SW 1271 (cell line): ENCODE results near the gene CYLD.

Source experiments
- DNase-seq, 2 experiments: peaks; one replicate each; lab custom pipeline; 2025; lab: John Stamatoyannopoulos, UW

The CYLD gene

GRCh38 chr16:50740736-50741135 lies 1.1 kb upstream of the CYLD start:
- no peak for DNase-seq

- DNase-seq: no peak
Measured at GRCh38 chr16:50741225-50741780, 583 bp upstream of the CYLD start.

- peak in 1 of 2 experiments; percentile 8 for DNase-seq
Measured at GRCh38 chr16:50742576-50743200, 802 bp downstream of the CYLD start.

- no peak for DNase-seq
Measured at GRCh38 chr16:50743581-50744225, 1.8 kb downstream of the CYLD start.

GRCh38 chr16:50744881-50745280 lies 3.0 kb downstream of the CYLD start:
- no peak for DNase-seq

GRCh38 chr16:50745940-50746339 lies 4.1 kb downstream of the CYLD start:
- no peak for DNase-seq

GRCh38 chr16:50747207-50747956 lies 5.5 kb downstream of the CYLD start:
- DNase-seq: peak in 1 of 2 experiments; percentile 17

GRCh38 chr16:50751528-50751927 lies 9.6 kb downstream of the CYLD start:
- no peak for DNase-seq

GRCh38 chr16:50752471-50753235 lies 10.8 kb downstream of the CYLD start:
- no peak for DNase-seq

GRCh38 chr16:50756473-50756872 lies 14.6 kb downstream of the CYLD start:
- DNase-seq: no peak

GRCh38 chr16:50761267-50761666 lies 19.4 kb downstream of the CYLD start:
- no peak for DNase-seq

- DNase-seq: no peak
Measured at GRCh38 chr16:50762241-50762640, 20.4 kb downstream of the CYLD start.

- no peak for DNase-seq
Measured at GRCh38 chr16:50763211-50763610, 21.3 kb downstream of the CYLD start.

GRCh38 chr16:50765260-50765659 lies 23.4 kb downstream of the CYLD start:
- DNase-seq: no peak

GRCh38 chr16:50765861-50766260 lies 24.0 kb downstream of the CYLD start:
- no peak for DNase-seq

GRCh38 chr16:50767197-50767596 lies 25.3 kb downstream of the CYLD start:
- no peak for DNase-seq

- DNase-seq: no peak
Measured at GRCh38 chr16:50771366-50771765, 29.5 kb downstream of the CYLD start.

GRCh38 chr16:50774405-50774804 lies 32.5 kb downstream of the CYLD start:
- no peak for DNase-seq

GRCh38 chr16:50774960-50775359 lies 33.1 kb downstream of the CYLD start:
- no peak for DNase-seq

GRCh38 chr16:50776037-50776436 lies 34.2 kb downstream of the CYLD start:
- DNase-seq: no peak

GRCh38 chr16:50778284-50779163 lies 36.6 kb downstream of the CYLD start:
- DNase-seq: no peak
